GM12878 (cell line): ENCODE data around the gene MUC21. TPM values are rescaled to one million over a fixed set of nuclear protein-coding genes. Genes with fewer than 3 reads are reported as not detected.

ENCODE experiments used
- ATAC-seq: fragments of 200-7000 bp; cut with Tn5 transposase; 3 replicates; pipeline ENCODE4 v1.9.1; 2020; ENCODE audit warnings: mild to moderate bottlenecking, moderate library complexity
- BruUV-seq: library from RNA; stranded (reverse); fragments of 400-500 nt; replicated peaks from 2 replicates; lab custom pipeline; 2021; lab: Mats Ljungman, UMichigan
- CTCF ChIA-PET: fragments of 300-600 bp; sonication (Branson Sonifier 250); formaldehyde crosslinking; extraction: SDS; loops from one replicate; lab custom pipeline; 2021; ENCODE audit warnings: inconsistent platforms; lab: Yijun Ruan, JAX
- POLR2A ChIA-PET: fragments of 350-600 bp; formaldehyde crosslinking; extraction: SDS; loops from one replicate; lab custom pipeline; 2021; ENCODE audit warnings: inconsistent platforms; lab: Charles Lee
- RAD21 ChIA-PET: fragments of 300-600 bp; sonication (Branson Sonifier 250); formaldehyde crosslinking; loops from one replicate; lab custom pipeline; 2023; ENCODE audit warnings: antibody characterized with exemption; ENCODE audit not compliant: unreplicated experiment; lab: Charles Lee
- SMC1A ChIA-PET: fragments of 300-600 bp; sonication (Branson Sonifier 250); formaldehyde crosslinking; loops from one replicate; lab custom pipeline; 2023; ENCODE audit not compliant: unreplicated experiment, uncharacterized antibody; lab: Charles Lee
- DNase-seq: peaks from one replicate; pipeline ENCODE4 v3.0.0-alpha.2; 2011; ENCODE audit warnings: low read depth, low spot score
- FAIRE-seq: peaks from 3 replicates; lab custom pipeline; 2011; peaks lifted over from hg19 to GRCh38; lab: Jason Lieb, UNC
- H2AFZ ChIP-seq: 2 replicates; pipeline ENCODE4 v1.6.0; 2011; ENCODE audit warnings: low read depth, low read length, control low read depth; ENCODE audit not compliant: control insufficient read depth
- H3K27ac ChIP-seq: 2 replicates; pipeline ENCODE4 v1.5.1; 2011; ENCODE audit warnings: control low read depth; ENCODE audit not compliant: control insufficient read depth, insufficient read depth
- H3K27me3 ChIP-seq, 2 experiments: replicated peaks in 1 of 2; 2 replicates each; pipeline versions ENCODE4 v1.6.0 to v1.6.1; 2011; ENCODE audit warnings: low read length in 1 of 2; ENCODE audit not compliant: control insufficient read depth in 2 of 2, insufficient read depth in 2 of 2
- H3K36me3 ChIP-seq, 2 experiments: 2 replicates each; pipeline ENCODE4 v1.5.1; 2011; ENCODE audit warnings: low read length in 1 of 2; ENCODE audit not compliant: control insufficient read depth in 2 of 2, insufficient read depth in 2 of 2
- H3K4me1 ChIP-seq: 2 replicates; pipeline ENCODE4 v1.6.1; 2011; ENCODE audit warnings: mild to moderate bottlenecking, low read length, moderate library complexity, mixed read lengths; ENCODE audit not compliant: control insufficient read depth, insufficient read depth
- H3K4me2 ChIP-seq: 2 replicates; pipeline ENCODE4 v1.6.0; 2011; ENCODE audit warnings: control low read depth; ENCODE audit not compliant: control insufficient read depth, insufficient read depth
- H3K4me3 ChIP-seq: fragments of 200-600 bp; sonication (generic); 2 replicates; pipeline ENCODE4 v1.5.1; 2016
- H3K79me2 ChIP-seq: 2 replicates; pipeline ENCODE4 v1.6.0; 2011; ENCODE audit warnings: low read length; ENCODE audit not compliant: control insufficient read depth, insufficient read depth
- H3K9ac ChIP-seq: 2 replicates; pipeline ENCODE4 v1.8.0; 2011; ENCODE audit warnings: low read length, control low read depth, mixed read lengths; ENCODE audit not compliant: control insufficient read depth, insufficient read depth
- H3K9me3 ChIP-seq: replicated peaks from 3 replicates; pipeline ENCODE4 v1.5.1; 2011; ENCODE audit warnings: mild to moderate bottlenecking, low read length; ENCODE audit not compliant: control insufficient read depth, insufficient read depth
- H4K20me1 ChIP-seq: 2 replicates; pipeline ENCODE4 v1.6.0; 2011; ENCODE audit not compliant: control insufficient read depth, insufficient read depth
- CTCF ChIP-seq, 3 experiments: IDR thresholded peaks in 2 of 3; conservative IDR thresholded peaks in 1 of 3; 2 replicates each; pipeline ENCODE4 v1.5.1; 2011; ENCODE audit warnings: low read depth in 3 of 3, low read length in 3 of 3, mild to moderate bottlenecking in 3 of 3, control low read depth in 2 of 3, moderate library complexity in 2 of 3, inconsistent platforms in 1 of 3, mixed read lengths in 1 of 3; ENCODE audit not compliant: control insufficient read depth in 2 of 3, insufficient read depth in 1 of 3; ENCODE audit errors: extremely low read depth in 1 of 3
- PBX3 ChIP-seq: IDR thresholded peaks from 2 replicates; pipeline ENCODE4 v1.6.1; 2011; ENCODE audit warnings: mild to moderate bottlenecking, low read depth, low read length, moderate library complexity; ENCODE audit not compliant: insufficient replicate concordance
- ZSCAN29 ChIP-seq: fragments of 450-650 bp; IDR thresholded peaks from 2 replicates; pipeline ENCODE4 v1.6.1; 2017; ENCODE audit warnings: mild to moderate bottlenecking, moderate library complexity
- WGBS: methylation state at CpG from one replicate; pipeline ENCODE4 v1.1.6; 2016; ENCODE audit warnings: low lambda C conversion rate; ENCODE audit not compliant: insufficient replicate concordance, insufficient coverage; ENCODE audit errors: missing lambda C conversion rate; 5-methylcytosine and 5-hydroxymethylcytosine counted together
- in situ Hi-C: fragments of 300-500 bp; cut with MboI; formaldehyde crosslinking; loops from 9 replicates; pipeline ENCODE4 v1.14.3; 2018; ENCODE audit warnings: mixed read lengths
- intact Hi-C: fragments of 100-400 bp; cut with micrococcal nuclease; formaldehyde crosslinking; loops from one replicate; pipeline ENCODE4 v1.14.2; 2022; ENCODE audit not compliant: unreplicated experiment
- polyA plus RNA-seq, 11 experiments: library from polyadenylated mRNA; depleted of rRNA in 4 of 11; unstranded in 6 of 11; stranded (reverse) in 5 of 11; fragments of >200 nt; fragmentation: Nextera tagmentation in 4 of 11; fragmentation: Illumina TruSeq in 1 of 11; extraction: Ambion mirVana in 4 of 11; extraction: Trizol in 1 of 11; gene quantifications; 1 replicate in 1 of 11; 2 replicates in 10 of 11; pipeline versions ENCODE4 v1.2.1 to v1.2.3, GENCODE V29; 2011 to 2016; ENCODE audit warnings: inconsistent platforms in 2 of 11, missing spikeins in 2 of 11, low read depth in 1 of 11
- total RNA-seq, 4 experiments: library from RNA; depleted of rRNA in 3 of 4; stranded (reverse); fragments of >200 nt in 3 of 4; fragmentation: Illumina TruSeq in 1 of 4; extraction: Trizol in 1 of 4; gene quantifications; 2 replicates each; pipeline versions ENCODE4 v1.2.1 to v1.2.3, GENCODE V29; 2013 to 2021
- TF ChIP-seq, protein P1 (sequence below): fragments of 450-650 bp; formaldehyde crosslinking; IDR thresholded peaks from 2 replicates; pipeline ENCODE4 v1.5.0; 2022; ENCODE audit warnings: mild to moderate bottlenecking, missing genetic modification characterization

The MUC21 gene
- total and polyA plus RNA-seq, 10 of the 15 experiments (the other 5 are each of a cell fraction or from before 2014, with no cell fraction given) = 0.02 TPM; not detected in 9

- TF ChIP-seq, protein P1, sequence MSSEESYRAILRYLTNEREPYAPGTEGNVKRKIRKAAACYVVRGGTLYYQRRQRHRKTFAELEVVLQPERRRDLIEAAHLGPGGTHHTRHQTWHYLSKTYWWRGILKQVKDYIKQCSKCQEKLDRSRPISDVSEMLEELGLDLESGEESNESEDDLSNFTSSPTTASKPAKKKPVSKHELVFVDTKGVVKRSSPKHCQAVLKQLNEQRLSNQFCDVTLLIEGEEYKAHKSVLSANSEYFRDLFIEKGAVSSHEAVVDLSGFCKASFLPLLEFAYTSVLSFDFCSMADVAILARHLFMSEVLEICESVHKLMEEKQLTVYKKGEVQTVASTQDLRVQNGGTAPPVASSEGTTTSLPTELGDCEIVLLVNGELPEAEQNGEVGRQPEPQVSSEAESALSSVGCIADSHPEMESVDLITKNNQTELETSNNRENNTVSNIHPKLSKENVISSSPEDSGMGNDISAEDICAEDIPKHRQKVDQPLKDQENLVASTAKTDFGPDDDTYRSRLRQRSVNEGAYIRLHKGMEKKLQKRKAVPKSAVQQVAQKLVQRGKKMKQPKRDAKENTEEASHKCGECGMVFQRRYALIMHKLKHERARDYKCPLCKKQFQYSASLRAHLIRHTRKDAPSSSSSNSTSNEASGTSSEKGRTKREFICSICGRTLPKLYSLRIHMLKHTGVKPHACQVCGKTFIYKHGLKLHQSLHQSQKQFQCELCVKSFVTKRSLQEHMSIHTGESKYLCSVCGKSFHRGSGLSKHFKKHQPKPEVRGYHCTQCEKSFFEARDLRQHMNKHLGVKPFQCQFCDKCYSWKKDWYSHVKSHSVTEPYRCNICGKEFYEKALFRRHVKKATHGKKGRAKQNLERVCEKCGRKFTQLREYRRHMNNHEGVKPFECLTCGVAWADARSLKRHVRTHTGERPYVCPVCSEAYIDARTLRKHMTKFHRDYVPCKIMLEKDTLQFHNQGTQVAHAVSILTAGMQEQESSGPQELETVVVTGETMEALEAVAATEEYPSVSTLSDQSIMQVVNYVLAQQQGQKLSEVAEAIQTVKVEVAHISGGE = no peak
Observed at GRCh38 chr6:30940361-30940986, 43.0 kb upstream of the MUC21 start, which contains the start of gene MUCL3 (continued).

DNA sequence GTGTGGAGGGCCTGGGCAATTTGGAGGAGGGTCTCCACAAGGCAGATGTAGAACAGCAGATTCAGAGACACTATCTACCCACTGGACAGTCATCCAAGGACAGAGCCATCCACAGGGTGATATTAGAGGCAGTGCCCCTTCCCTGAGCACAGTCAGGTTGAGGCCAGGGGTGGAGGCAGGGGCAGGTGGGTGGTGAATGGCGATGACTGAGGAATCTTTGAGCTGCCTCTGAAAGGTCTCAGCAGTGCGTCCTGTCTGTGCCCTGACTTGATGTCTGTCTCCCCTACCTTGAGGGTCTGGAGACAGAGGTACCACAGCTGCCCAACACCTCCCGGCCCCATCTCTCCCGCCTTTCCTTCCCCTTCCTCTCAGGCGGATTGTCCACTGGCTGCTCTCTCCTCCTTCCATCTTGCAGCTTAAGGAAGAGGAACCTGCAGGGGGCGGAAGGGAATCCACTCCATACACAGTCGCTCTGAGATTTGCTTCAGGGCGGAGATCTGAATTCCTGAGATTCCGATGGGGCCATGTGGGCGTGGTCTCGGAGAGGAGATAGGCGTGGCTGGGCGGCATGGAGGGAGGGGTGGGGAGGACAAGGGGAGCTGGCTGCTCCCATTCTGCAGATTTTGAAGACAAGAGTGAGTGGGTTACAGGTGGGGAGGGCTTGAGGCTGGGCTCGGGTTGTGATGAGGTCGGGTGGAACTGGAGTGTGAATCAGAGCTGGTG, 41.0 kb upstream of the MUC21 start:
- BruUV-seq = no TSS peak

More for the DNA sequence above, 41.0 kb upstream of the MUC21 start:
- no peak overlapping the region for H3K27ac ChIP-seq
- H4K20me1 ChIP-seq = no peaks in the 10 kb centered on the region; the same call in 1 of the 2 replicates
- DNase-seq = no peak
- no peak overlapping the region for H2AFZ ChIP-seq
- no peaks in the 10 kb centered on the region for H3K36me3 ChIP-seq
- ChIA-PET SMC1A (no interaction called here), RAD21 (no interaction called here), CTCF (interaction anchor here (0.7 to 1.1 kb wide), 2 partner anchors 12 to 128 kb away, joined by 3 read pairs; no protein-coding TSS in a partner anchor), POLR2A (no interaction called here)
- in situ Hi-C loops = no loop called here
- no peaks in the 10 kb centered on the region for H3K4me1 ChIP-seq
- no peak overlapping the region for H3K4me2 ChIP-seq
- no peak overlapping the region for H3K4me3 ChIP-seq
- peaks cover 0 to 3% of the 10 kb centered on the region in 2 experiments; a peak in 3 of 4 replicates for H3K27me3 ChIP-seq
- no peak for FAIRE-seq
- no peak overlapping the region for H3K9ac ChIP-seq
- intact Hi-C loops = no loop called here
- H3K9me3 ChIP-seq = no peaks in the 10 kb centered on the region
- ATAC-seq = no peak
- TF ChIP-seq PBX3 (no peak), ZSCAN29 (no peak), CTCF (IDR thresholded peaks at IDR 0.05 in 2 of 3, conservative IDR thresholded peaks at IDR 0.05 in 1 of 3; ENCODE audit: control insufficient read depth in 2 of 3, extremely low read depth in 1 of 3, insufficient read depth in 1 of 3, low read depth in 3 of 3, low read length in 3 of 3) (0 out of 6 replicates have a peak, but pooled peaks of 2 of the 3 experiments have one; percentile 14 to 17)
- WGBS = 12% methylated on average over 15 of the region's 15 CpGs
- H3K79me2 ChIP-seq = no peaks in the 10 kb centered on the region
